SKM-1 treated with dmso at 0.1 percent for 144 hours (cell line): ENCODE measurements around the gene FKBP8.
A peak's percentile ranks its signal among the peaks of the same experiment; 100 is the strongest.

Source experiments
- DNase-seq: peaks from one replicate; lab custom pipeline; 2025; ENCODE audit not compliant: unreplicated experiment; lab: John Stamatoyannopoulos, UW

Gene FKBP8

DNA sequence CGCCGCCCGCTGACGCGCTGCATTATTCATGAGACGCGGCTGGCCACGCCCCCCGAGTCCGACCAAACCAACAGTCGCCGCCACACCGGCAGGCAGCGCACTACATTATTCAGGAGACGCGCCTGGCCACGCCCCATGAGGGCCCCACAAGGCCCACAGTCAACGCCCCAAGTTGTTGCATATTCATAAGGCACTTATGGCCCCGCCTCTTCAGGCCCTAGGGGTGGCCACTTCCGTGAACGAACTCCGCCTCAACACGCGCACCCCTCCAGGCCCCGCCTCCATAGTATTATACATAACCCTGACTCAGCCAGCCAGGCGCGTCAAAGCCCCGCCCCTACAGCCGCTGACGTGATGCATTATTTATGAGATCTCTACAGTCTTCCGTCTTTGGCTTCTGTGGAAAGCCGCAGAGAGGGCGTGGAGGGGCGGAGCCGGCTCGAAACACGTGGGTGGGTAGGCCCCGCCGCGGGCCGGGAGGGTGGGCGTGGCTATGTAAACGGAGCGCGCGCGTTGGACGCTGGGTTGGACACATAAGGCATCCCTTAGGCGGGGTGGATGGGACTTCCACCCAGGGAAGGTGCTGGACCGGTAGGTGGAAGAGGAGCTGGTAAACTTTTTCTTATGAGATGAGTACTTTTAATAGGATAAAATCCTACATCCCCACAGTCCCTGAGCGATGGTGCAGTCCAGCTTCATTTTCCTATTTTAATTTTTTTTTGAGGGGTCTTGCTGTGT lies 21.1 kb downstream of the FKBP8 start:
- DNase-seq = peak; percentile 100

DNA sequence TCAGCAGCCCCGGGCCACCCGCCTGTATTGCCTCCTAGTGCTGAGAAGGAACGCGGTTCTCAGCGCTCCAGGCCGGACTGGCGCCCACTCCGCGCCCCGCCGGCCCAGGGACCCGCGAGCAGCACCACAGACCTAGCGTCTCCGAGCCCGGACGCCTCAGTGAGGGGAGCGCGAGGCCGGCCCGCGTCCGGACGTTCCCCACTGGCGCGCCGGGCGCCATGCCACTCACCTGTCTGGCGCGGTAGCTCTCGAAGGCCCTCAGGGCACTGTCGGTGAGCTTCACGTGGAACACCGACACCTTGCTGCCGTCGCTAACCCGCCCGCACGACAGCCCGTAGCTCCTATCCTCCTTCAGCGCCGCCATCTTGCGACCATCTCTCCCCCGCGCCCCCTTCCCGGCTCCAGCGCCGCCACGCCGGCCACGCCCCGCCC lies 21.7 kb downstream of the FKBP8 start, which contains the start of gene ELL:
Gene ELL (minus strand): TSS at position 379 of the 432 bp plus-strand sequence. CDS start 15 bp downstream, at position 364.
- no peak for DNase-seq

DNA sequence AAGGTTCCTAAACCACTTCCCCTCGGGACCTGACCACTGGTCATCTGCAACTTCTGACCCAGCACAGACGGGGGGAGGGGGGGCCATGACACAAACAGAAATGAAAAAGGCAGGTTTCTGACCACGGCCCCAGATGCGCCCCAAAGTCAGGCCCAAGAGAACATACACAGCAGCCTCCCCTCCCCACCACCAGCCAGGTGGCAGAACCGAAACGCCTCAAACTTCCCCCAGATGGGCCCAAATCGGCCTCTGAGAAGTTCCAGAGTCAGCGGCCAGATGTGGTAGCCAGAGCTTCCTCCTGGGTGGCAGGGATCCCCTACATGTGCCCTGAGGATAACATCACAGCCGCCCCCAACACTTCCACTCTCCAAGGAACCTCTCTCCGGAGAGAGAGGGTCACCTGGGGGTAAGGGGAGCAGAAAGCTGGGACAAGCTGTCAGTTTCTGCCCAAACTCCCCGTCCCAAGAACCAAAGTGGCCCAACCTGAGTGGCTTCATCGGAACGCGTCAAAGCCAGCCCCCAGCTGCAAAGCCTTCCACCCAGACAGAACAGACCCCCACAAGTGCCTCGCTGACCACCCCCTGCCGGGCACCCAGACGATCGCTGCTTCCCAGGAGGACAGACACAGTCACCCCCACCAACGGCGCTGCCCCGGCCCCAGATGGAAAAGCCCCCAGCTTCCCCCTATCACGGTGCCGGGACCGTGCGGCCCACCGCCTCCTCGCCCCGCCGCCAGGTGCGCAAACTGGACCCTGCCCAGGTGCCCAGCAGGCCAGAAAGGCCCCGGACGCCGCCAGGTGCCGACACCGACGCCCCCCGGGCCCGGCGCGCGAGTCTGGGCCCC lies 22.3 kb downstream of the FKBP8 start:
- no peak for DNase-seq

DNA sequence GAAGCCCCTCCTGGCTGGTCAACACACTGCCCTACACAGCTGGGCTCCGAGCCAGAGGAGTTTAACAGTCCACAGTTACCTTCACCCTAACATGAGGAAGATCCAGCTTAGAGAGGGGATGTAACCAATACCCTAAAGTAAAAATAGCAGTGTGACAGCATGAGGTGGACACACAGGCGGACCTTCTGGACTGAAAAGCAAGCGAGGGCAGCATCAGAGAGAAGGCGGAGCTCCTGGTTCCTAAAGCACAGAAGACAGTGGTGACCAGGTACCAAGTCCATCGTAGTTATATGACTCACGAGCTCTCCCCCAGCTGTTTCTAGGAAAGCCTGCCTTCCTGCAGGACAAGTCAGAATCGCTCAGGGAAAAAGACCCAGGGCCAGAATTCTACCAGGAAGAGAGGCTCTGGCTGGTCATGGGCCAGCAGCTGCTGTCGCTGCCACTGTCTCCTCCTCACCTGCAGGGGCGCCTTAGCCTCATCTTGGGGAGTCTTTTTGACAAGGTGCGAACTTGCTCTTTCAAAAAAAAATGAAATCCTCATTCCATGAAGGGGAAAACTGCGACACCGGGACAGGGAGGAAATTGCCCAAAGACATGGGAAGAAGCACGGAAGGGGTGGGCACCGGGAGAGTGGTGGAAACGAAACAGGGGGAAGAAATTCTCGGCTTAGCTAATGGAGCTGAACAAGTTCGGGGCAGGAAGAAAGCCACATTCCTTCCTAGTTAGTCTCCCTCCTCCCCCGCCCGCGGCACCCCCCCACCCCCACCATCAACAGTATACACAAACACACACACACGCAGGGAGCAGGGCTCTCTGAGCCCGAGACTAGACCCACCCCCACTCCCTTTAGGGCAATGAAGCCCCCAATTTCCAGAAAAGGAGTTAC lies 23.2 kb downstream of the FKBP8 start:
- DNase-seq = peak; percentile 46

DNA sequence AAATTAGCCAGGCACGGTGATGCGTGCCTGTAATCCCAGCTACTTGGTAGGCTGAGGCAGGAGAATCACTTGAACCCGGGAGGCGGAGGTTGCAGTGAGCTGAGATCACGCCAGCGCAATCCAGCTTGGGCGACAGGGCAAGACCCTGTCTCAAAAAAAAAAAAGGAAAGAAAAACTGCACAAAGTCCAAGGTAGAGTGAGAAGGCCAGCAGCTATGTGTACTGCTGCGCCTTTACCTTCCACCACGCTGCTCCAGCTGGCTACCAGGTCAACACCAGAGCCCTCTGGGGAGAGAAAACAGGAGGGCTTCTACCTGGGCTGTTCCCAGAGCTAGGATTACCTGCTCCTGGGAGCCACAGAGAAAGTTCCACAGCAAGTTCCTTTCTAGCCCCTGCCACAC lies 24.7 kb downstream of the FKBP8 start:
- DNase-seq = no peak

DNA sequence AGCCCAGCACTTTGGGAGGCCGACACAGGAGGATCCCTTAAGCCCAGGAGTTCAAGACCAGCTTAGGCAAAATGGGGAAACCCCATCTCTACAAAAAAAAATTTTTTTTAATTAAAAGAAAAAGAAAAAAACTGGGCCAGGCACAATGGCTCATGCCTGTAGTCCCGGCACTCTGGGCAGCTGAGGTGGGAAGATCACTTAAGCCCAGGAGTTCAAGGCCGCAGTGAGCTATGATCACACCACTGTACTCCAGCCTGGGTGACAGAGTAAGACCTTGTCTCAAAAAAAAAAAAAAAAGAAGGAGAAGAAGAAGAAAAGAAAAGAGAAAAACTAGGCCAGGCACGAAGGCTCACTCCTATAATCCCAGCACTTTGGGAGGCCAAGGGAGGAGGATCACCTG lies 25.8 kb downstream of the FKBP8 start:
- DNase-seq = no peak

DNA sequence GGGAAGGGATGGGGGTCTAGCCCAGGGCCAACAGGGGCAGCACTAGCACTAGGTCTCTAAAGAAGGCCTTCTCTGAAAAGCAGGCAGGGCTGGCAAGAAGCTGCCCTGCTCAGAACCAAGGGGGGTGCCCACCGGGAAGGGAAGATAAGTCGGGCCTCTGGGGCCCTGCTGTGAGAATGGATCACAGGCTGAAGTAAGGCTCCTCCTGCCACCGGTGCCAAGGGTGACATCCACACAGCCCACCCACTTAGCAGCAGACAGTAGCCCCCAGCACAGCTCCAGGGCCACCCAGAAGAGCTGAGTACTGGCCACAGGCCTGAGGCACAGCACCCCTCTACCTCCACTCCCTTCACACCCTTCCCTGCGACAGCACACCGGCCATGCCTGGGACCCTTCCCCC lies 27.4 kb downstream of the FKBP8 start:
- no peak for DNase-seq

DNA sequence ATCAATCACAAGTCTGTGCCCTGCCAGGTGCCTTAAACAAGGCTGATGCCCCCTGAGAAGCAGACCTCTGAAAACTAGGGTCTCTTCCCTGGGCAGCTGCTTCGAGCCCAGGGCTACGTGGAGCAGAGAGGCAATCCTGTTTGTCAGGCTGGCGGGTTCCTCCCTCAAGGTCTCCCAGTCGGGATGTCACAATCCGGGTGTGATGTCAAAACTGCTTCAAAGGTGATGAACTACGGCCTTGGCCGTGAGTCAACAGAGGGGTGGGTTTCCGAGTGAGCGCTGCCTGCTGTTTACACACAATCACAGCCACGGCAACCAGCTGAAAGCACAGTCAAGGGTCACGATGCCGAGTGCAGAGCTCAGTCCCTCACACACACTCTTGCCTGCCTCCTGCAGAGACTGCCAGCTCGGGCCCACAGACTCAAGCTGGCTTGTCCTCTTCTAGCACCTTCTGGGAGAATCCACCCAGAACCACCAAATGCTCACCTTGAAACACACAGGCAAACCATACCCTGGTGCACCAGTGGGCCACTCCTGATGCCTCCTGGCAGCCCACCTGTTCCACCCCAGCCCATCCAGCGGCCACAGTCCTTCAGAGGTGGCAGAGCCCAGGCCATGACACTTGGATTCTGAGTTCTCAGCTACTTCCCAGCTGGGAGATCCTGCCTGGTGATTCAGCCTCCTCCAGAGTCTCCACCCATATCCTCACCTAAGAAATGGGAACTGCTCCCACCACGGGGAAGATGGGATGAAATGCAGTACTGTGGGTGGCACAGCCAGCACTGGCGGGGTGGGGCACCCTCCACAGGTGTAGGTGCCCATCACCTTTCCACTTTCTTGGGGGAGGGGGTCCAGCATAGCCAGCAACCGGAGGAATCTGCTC lies 28.3 kb downstream of the FKBP8 start:
- peak; percentile 73 for DNase-seq

DNA sequence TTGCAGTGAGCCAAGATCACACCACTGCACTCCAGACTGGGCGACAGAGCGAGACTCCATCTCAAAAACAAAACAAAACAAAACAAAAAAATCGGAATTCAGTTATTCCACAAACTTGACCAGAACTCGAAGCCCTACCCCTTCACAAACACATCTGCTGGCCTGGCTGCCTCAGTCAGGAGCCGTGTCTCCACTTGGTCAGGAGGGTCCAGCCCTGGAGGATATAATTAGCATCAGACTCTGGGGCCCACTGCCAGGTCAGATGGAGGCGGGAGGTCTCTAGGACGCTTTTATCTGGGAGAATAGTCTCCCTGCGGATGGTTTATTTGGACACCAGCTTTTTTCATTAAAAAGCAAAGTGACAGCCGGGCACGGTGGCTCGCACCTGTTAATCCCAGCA lies 29.5 kb downstream of the FKBP8 start:
- DNase-seq = no peak

DNA sequence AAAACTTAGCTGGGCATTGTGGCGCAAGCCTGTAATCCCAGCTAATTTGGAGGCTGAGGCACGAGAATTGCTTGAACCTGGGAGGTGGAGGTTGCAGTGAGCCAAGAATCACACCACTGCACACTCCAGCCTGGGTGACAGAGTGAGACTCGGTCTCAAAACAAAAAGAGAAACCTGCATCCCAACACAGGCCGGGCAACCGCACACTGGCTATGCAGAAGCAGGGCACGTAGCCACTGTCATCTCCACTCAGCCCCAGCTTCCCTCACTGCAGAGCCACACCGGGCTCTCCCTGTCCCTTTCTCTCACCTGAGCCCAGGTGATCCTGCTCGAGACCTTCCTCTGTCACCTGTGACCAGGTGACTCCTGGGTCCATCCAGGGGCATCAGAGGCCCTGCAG lies 33.2 kb downstream of the FKBP8 start:
- no peak for DNase-seq

DNA sequence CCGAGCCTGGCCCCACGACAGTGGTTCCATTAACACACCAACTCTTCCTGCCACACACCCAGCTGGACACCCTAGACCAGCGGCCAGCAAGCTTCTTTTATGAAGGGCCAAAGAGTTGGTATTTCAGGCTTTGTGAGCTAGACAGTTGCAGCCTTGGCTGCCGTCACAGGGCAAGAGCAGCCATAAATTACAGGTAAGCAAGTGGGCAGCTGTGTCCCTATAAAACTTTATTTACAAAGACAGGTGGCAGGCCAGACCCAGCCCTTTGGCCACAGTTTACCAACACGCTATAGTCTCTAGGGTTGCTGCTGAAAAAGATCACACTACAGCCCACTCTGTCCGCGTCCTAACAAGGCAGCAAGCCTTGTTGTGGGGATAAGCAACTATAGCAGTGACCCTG lies 34.8 kb downstream of the FKBP8 start:
- no peak for DNase-seq

DNA sequence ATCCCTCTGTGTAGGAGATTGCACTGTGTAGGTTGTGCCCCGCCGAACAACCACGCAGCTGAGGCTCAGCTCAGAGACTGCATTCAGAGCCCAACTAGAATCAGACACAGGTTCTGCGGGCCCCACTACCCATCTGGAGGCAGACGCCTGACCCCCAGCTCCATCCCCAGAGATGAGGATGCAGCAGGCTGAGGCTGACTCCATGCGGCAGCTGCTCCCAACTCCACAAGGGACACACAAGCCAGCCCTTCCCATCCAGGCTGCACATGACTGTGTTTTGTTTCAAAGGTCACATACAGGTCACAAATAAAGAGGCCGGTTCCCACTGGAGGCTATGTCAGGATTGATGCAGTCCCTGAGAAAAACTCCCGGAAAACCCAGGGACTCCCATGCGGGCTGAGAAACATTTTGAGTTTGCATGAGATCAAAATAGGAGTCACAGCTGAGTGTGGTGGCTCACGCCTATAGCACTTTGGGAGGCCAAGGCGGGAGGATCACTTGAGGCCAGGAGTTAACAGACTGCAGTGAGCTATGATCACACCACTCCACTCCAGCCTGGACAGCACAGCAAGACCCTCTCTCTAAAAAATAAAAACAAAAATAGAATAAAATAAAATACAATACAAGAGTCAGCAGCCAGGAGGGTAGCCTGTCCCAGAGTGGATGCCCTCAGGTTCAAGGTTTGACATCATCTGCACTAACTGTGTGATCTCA lies 35.5 kb downstream of the FKBP8 start:
- no peak for DNase-seq

DNA sequence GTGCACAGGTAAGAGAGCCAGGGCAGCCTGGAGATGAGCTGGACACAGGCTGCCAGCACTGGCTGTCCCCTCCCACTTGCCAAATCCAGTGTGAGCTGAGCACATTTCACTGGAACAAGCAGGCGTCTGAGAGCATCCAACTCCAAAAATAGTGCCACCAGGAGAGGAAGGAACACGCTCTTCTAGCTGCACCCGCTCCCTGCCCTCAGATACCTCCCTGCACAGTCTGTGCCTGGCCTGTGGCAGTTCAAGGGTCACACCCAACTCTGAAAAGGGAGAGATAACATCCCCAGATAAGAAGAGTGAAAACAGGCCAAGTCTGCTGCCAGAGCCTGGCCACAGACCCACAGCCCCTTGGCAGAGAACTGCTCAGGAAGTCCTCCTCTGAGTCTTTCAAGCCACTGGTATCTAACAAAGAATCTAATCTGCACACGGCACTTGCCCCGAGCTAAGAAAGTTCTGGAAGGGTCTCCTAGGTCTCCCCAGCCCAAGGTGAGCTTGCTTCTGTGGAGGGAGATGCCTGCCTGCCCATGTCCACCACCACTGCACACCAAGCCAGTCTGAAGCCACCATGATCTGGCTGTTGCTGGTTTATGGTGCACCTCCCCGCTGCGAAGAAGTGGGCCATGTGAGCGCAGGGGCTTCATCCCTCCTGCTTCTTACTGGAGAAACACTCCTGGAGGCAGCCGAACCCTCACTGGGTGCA lies 36.2 kb downstream of the FKBP8 start:
- no peak for DNase-seq

DNA sequence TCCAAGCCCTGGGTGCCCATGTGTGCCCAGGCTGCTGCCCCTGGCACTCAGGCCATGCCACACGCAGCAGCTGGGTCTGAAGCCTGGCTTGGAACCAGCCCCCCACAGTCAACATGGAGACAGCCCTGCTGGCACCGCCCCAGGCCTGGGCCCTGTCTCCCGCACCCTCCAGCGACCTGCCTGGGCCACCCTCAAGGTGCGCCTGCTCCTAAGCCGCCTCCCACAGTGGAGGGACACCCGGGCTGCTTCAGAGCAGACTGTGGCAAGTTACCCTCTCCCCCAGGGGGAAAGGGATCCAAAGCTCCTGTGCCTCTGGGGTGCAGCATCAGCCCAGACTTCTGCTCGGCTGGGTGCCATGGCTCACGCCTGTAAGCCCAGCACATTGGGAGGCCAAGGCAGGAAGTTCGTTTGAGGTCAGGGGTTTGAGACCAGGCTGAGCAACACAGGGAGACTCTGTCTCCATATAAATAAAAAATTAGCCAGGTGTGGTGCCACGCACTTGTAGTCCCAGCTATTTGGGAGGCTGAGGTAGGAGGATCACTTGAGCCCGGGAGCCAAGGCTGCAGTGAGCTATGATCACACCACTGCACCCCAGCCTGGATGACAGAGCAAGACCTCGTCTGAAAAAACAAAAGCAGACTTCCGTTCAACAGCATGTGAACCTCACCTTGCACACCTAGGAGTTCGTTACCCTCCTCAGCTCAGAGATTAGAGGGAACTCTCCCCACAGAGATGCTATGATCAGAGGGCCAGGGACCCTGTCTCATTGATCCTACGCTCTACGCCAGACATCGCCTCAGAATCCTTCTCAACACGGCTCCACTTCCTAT lies 37.1 kb downstream of the FKBP8 start:
- DNase-seq = no peak

DNA sequence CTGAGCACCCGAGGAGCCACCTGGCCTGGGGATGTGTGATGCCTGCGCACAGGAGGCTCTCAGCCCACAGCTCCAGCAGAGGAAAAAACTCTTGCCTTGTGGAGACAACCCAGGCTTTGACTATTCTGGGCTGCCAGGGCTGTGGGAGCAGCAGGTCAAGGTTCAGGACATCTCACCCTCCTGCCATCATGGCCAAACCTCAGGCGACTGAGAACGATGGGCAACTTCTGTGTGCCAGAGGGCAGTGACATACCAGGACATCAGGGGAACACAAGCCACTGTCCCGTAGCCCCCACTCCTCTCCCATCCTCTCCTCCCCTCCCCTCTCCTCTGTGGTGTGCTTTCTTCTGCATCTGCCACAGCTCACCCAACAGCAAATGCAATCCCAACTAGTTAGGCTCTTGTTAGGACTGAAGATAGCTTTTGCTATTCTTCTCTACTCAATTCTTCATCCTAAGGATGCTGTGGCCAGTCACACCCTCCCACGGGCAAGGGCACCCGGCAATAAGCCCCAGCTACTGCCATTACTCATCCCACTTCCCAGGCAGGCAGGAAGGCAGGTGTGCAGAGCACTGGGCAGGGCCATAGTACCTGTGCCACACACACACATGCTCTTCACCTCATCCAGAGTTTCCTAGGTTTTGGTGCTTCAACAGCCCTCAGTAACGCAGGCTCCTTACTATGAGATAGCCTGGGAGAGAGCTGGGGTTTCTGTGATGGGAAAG lies 38.3 kb downstream of the FKBP8 start:
- no peak for DNase-seq

DNA sequence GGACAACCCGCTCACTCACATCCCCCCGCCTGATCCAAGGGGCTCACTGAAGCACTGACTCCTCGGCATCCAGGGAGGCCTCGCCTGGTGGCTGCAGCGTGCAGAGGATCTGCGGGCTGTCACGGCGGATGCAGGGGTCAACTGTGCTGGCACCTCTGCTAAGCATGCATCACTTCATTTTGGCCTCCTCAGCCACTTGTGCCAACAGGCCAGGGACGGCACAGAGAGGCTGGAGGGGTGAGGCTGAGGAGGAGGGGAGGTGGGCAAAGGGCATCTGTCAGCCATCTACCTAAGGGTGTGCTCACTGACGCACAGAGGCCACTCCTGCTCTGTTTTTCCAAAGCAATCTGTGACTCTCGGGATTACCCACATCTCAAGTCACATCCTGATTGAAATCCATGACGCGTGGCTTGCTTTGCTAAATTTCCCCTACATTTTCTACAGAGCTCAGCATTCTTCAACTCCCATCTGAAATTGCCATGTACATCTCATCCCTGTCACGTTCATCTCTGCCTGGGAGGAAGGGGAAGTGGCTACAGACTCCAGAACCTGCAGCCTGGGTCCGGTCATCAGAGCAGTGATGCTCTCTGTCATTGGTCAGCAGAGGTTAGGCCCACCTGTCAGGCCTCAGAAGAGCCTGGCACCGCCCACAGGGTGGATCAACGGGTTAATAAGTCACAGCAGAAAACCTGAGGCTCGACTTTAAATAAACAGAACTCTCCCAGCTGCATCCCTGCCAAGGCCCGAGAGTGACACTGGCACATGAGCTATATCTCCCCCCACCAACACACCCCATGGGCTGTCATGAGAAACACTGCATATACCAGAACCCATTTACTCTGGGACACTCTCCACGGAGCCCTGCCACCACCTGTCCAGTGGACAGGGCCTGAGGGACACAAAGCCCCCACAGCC lies 39.1 kb downstream of the FKBP8 start:
- DNase-seq = no peak
